HG03135 (cell line): ENCODE data around the gene UQCRHL.
"Not testable (repeated sequence)": the region's sequence is repeated elsewhere in the genome, so short reads cannot be mapped to it uniquely, and the experiment has no call there.

Experiments
- ATAC-seq: cut with Tn5 transposase; IDR thresholded peaks from one replicate; pipeline ENCODE4 v1.9.1; 2021; ENCODE audit warnings: mild to moderate bottlenecking, moderate library complexity; ENCODE audit not compliant: unreplicated experiment

UQCRHL gene

DNA sequence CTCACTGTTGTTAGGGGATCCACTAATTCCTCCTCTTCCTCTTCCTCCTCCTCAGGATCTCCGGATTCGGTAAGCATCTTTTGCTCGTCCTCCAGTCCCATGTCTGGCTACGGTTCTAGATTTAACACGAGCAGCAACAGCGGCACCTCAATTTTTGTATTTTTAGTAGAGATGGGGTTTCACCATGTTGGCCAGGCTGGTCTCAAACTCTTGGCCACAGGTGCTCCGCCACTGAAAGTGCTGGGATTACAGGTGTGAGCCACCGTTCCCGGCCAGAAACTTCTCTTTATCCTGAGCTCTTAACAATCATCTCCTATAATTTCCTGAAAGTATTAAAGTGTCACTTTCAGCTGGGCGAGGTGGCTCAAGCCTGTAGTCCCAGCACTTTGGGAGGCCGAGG, at the start of gene UQCRHL:
Gene UQCRHL, minus strand, starts transcription at position 101 of the 400 bp plus-strand sequence. Its CDS starts 0 bp downstream, at position 101.
- ATAC-seq: not testable (repeated sequence)

DNA sequence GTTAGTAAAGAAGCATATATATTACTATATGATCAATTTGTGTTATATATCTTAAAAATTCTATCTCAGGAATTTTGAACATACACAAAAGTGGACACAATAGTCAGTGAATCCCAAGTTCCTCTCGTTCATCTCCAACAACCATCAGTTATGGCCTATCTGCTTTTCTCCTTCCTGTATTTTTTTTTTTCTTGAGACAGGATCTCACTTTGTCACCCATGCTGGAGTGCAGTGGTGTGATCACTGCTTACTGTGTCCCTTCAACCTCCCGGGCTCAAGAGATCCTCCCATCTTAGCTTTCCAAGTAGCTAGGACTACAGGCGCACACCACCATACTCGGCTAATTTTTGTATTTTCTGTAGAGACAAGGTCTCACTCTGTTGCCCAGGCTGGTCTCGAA, 49.4 kb upstream of the UQCRHL start:
- no peak for ATAC-seq

- ATAC-seq: no peak
These were observed 45.4 kb upstream of the UQCRHL start for GRCh38 chr1:15852828-15853302.

DNA sequence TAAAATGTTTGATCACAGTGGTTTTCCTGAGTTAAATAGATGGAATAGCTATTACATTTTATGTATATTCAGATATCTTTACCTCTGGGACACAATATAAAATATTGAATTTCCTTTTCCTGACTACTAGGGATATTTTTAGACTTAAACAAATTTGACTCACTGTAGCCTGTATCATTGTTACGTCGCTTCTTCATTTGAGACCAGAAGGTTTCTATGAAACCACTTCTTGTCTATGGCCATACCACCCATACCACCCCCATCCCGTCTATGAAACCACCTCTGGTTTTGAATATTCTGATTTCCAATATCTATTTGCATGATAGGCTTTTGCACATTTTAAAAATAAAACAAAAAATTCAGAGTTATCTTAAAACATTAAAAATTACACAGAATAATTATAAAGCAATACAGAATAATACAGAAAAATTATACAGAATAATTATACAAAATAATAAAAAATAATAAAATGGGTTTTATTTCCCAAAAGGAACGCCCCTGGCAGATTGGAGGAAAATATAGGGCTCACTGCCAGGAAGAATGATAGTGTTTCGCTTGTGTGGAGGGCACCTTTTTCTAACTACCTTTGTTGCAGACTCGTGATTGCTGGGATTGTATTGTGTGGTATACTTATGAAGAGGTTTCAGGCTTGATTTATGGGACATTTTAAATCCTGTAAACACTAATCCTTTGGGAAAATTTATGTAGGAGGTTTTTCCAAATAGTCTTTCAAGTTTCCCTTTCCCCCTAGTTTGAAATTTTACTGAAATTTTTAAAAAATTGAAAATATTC, 44.8 kb upstream of the UQCRHL start:
- no peak for ATAC-seq

DNA sequence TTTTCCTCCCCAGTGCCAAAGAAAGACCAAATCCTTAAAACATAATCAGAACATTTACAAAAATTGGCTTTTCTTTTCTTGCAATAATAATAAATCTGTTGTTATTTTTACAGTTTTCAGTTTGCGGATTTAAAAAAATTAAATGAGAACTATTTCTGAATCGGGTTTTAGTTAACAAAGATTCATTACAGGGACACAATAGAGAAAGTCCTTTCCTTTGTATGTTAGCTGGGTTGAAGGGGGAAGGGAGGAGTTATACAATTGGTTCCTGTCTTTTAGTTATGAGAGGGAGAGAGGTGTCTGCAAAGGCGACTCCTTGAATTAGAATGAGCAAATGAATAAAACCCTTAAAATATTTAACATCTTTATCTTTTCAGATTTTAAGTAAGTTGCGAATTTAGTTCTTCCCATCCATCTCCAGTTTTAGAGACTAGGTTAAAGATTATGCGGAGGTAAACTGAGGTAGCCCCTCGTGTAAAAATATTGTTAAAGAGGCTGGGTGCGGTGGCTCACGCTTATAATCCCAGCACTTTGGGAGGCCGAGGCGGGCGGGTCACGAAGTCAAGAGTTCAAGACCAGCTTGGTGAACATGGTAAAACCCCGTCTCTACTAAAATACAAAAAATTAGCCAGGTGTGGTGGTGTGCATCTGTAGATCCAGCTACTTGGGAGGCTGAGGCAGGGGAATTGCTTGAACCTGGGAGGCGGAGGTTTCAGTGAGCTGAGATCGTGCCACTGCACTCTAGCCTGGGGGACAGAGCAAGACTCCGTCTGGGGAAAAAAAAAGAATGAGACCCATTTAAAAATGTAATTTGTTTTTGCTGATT, 44.0 kb upstream of the UQCRHL start:
- no peak for ATAC-seq

- ATAC-seq: no peak
These were observed 43.1 kb upstream of the UQCRHL start for GRCh38 chr1:15850471-15851001.

- no peak for ATAC-seq
These were observed 42.4 kb upstream of the UQCRHL start for GRCh38 chr1:15849775-15850324.

- ATAC-seq: no peak
These were observed 41.7 kb upstream of the UQCRHL start for GRCh38 chr1:15848929-15849774.

GRCh38 chr1:15848143-15848928, 40.9 kb upstream of the UQCRHL start:
- no peak for ATAC-seq

- ATAC-seq: no peak
These were observed 40.4 kb upstream of the UQCRHL start for GRCh38 chr1:15847893-15848142.

DNA sequence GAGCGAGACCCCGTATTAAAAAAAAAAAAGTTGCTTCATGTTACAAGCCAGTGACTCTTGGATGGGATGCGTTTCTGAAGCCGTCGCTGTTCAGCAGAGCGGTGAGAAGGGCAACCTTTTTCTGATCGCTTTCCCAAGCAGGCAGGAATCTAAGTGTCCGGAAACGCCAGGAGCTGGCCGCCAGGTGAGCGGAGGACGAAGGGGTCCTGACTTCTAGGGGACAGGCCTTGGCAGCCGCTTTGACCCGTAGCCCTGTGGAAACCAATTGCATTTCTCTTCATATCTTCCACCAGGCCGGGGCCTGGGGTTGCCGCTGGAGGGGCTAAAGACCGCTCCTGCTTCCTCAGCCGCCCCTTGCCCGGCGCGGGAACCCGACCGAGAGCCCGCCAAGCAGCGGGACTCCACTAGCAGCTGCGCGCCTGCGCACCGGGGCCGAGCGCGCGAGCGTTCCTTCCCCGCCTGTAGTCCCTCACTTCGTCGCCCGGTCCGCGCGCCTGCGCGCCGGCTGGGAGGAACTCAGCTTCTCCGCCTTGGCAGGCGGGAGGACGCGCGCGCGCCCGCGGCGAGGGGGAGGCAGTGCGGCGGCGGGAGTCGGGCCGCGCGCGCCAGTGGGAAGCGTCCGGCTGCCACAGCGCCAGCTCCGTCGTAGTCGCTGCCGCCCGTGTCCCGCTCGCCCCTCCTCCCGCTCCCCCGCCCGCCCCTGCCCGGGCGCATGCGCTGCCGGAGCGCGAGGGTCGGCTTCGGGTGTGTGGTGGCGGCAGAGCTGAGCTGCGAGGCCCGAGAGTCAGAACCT, 39.8 kb upstream of the UQCRHL start, which contains the start of gene SPEN:
Gene SPEN, plus strand, starts transcription at position 608 of the 793 bp plus-strand sequence. CDS start 361 bp downstream, outside the sequence.
- peak; percentile 60 for ATAC-seq

GRCh38 chr1:15846056-15846455, 38.6 kb upstream of the UQCRHL start:
- ATAC-seq: not testable (repeated sequence)

GRCh38 chr1:15843826-15844572, 36.5 kb upstream of the UQCRHL start:
- ATAC-seq: no peak

GRCh38 chr1:15838721-15839120, 31.3 kb upstream of the UQCRHL start:
- ATAC-seq: no peak

GRCh38 chr1:15837931-15838330, 30.5 kb upstream of the UQCRHL start:
- ATAC-seq: no peak

DNA sequence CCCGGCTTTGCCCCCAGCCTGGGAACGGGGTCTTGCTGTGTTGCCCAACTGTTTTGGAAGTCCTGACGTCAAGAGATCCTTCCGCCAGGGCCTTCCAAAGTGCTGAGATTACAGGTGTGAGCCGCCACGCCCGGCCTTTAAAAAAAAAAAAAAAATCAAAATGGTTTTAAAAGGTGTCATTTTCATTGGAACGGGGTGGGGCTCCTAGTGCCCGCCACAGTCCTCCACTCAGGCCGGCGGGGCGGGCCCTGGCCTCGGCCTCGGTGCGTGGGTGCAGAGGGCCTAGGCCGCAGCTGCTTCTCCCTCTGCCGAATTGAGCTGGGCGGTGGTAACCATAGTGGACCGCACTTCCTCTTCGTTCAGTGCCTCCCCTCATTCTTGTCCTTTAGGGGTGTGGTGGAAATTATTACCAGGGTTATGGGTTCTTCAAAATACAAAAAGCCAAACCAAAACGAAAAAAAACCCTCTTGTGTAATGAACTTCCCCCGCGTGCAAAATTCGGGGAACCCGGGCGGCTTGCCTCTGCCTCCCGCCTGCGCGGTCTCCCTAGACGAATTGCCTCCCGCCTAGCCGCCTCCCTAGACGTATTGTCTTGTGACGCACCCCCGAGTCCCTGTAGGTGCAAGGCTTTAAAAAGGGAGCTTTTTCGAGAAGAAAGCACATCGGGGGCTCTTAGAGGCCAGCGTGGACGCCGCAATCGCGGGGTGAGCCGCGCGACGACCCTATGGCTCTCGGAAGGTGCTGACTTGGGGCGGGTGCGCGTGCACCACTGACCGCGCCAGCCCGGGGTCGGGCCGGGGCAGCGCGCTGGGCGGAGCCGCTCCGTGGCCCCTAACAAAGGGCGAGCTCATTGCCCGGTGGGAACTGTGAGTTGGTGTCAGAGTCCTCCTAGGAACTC, 29.6 kb upstream of the UQCRHL start:
- no peak for ATAC-seq

GRCh38 chr1:15836511-15836771, 29.0 kb upstream of the UQCRHL start:
- not testable (repeated sequence) for ATAC-seq
